ENCODE measurements around the gene C16orf95.

DNA sequence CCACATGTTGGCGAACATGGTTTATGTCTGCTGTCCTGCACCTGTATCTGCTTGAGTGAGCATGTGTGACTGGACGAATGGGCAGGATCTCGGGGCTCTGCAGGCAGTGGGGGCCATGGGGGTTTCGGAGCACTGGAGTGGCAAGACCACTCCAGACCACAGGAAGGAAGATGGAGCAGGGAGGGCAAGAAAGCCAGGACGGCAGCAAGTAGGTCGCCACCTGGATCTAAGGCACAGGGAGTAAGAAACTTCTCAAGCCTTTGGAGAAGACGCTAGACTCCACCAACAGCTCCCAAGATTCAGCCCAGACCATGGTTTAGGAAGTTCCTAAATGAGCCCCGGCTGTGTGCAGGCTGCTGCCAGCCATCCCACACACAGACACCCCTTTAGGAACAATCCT, 32.8 kb upstream of the C16orf95 start:
- TF ChIP-seq REST (IDR thresholded peaks at IDR 0.05; ENCODE audit: low read depth) (no peak), YY1 (IDR thresholded peaks at IDR 0.05; ENCODE audit: low read depth) (no peak)

Data from Ishikawa (cell line).